ENCODE measurements around the gene NR5A2.

DNA sequence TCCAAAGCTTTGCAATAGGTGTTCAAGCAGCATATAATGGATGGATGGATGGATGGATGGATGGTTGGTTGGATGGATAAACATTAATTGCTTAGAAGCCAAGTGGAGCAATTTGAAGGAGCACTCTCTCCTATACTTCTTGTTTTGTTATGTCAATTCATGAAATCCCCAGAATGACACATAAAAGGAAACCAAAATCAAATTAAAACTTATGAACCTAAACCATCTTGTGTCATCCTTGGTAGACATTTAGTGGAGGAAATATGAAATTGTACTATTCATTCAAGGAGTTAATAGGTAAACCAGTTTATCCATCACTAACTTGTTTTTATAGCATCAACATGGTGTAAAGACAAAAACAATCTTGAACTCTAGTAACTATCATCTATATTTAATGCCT is 122.5 kb downstream of the NR5A2 start:
- TF ChIP-seq, protein P1, sequence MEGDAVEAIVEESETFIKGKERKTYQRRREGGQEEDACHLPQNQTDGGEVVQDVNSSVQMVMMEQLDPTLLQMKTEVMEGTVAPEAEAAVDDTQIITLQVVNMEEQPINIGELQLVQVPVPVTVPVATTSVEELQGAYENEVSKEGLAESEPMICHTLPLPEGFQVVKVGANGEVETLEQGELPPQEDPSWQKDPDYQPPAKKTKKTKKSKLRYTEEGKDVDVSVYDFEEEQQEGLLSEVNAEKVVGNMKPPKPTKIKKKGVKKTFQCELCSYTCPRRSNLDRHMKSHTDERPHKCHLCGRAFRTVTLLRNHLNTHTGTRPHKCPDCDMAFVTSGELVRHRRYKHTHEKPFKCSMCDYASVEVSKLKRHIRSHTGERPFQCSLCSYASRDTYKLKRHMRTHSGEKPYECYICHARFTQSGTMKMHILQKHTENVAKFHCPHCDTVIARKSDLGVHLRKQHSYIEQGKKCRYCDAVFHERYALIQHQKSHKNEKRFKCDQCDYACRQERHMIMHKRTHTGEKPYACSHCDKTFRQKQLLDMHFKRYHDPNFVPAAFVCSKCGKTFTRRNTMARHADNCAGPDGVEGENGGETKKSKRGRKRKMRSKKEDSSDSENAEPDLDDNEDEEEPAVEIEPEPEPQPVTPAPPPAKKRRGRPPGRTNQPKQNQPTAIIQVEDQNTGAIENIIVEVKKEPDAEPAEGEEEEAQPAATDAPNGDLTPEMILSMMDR (IDR thresholded peaks at IDR 0.05), result no peak
- no peak for TF ChIP-seq POLR2A (IDR thresholded peaks at IDR 0.05)
